GM12874 (cell line): ENCODE measurements around the gene MRPS31.

Experiments used
- TF ChIP-seq, protein P1 (sequence below): IDR thresholded peaks from 2 replicates; pipeline ENCODE4 v1.5.1; 2011; ENCODE audit warnings: low read depth, mild to moderate bottlenecking, control low read depth, low read length, moderate library complexity; ENCODE audit not compliant: insufficient read depth

The MRPS31 gene

DNA sequence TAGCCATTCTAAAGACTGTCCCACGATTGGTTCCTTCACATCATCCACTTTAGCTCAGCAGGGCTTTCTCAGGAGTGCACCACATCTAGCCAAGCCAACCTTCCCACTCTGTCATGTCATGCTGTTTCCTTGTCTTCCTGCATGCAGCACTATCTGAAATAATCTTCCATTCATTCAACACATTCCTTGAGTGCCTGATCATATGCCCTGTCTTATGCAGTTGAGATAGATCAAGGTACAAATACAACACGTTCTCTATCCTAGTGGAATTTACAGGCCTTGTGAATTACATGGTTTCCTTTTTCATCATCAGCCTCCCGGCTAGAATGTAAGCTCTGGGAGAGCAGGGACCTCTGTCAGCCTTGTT, 6.8 kb upstream of the MRPS31 start:
- TF ChIP-seq, protein P1, sequence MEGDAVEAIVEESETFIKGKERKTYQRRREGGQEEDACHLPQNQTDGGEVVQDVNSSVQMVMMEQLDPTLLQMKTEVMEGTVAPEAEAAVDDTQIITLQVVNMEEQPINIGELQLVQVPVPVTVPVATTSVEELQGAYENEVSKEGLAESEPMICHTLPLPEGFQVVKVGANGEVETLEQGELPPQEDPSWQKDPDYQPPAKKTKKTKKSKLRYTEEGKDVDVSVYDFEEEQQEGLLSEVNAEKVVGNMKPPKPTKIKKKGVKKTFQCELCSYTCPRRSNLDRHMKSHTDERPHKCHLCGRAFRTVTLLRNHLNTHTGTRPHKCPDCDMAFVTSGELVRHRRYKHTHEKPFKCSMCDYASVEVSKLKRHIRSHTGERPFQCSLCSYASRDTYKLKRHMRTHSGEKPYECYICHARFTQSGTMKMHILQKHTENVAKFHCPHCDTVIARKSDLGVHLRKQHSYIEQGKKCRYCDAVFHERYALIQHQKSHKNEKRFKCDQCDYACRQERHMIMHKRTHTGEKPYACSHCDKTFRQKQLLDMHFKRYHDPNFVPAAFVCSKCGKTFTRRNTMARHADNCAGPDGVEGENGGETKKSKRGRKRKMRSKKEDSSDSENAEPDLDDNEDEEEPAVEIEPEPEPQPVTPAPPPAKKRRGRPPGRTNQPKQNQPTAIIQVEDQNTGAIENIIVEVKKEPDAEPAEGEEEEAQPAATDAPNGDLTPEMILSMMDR: no peak

DNA sequence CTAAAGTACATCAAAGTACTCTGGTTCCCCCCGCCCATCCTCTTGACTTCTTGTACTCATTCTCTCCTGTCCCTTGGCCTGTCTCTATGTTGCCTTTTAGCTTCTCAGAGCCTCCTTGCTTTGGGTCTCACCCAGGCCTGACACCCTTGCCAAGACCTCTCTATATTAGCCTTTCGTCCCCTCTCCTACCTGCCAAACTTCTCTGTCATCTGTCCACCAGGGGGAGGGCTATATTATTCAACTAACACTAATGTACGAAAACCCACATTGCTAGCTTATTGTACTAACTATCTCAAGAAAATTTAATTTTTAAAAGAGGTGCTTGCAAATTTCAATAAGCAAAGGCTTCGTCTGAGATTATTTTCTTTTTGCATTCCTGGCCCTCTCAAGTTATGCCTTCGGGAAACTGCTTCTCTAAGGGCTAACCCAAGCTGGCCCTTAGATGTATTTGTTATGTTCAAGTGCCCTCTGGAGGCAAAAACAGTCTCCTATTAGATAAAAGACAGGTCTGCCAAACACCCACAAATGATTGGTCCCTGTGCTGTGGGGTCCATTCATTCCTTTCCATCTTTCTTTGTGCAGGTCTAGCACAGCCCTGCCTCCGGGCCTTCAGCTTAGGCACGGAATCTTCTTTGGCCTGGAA, 6.3 kb upstream of the MRPS31 start:
- TF ChIP-seq, protein P1: peak; percentile 39

DNA sequence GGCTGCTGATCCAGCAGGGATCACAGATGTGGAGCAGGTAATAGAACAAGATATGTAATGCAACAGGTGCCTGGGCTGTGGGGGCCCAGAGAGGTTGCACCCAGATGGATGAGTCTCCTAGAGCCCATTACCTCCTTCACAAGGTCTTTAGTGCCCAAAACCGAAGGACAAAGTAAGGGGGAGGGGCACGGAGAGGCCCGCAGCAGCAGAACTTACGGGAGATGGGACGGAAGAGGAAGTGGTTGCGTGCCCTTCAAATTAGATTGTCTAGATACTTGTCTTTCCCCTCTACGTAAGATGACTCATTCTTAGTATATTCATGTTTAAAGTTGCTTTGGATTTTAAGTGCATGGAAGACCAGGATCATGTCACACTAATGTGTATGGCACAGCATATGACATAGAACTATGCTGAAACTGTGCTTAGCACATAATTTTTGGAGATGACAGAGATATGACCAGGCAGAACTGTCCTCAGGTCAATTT, 5.7 kb upstream of the MRPS31 start:
- TF ChIP-seq, protein P1: no peak

DNA sequence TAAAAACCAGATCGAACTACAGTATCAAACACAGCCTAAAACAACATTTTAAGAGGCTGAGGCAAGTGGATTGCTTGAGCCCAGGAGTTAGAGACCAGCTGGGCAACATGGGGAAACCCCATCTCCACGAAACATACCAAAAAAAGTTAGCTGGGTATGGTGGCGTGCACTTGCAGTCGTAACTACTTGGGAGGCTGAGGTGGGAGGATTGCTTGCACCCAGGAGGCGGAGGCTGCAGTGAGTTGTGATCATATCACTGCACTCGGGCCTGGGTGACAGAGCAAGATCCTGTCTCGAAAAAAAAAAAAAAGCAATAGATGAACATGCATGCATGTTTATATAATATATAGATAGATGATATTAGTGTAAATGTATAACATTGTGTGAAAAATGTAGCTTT, 5.2 kb upstream of the MRPS31 start:
- TF ChIP-seq, protein P1: no peak

DNA sequence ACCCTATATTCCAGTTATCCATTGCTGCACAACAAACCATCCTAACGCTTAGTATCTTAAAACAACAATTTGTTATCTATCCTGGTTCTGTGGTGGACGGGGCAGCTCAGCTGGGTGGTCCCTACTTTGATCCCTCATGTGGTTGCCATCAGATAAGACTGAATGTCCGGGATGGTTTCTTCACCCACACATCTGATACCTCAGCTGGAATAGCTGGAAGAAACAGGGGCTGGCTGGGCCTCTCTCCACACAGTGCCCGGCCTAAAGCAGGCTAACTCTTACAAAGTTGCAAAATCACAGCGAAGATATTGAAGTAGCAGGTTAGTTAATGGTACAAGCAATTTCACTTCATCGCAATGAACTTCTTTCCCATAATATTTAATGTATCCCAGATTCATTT, 3.7 kb upstream of the MRPS31 start:
- TF ChIP-seq, protein P1: no peak

DNA sequence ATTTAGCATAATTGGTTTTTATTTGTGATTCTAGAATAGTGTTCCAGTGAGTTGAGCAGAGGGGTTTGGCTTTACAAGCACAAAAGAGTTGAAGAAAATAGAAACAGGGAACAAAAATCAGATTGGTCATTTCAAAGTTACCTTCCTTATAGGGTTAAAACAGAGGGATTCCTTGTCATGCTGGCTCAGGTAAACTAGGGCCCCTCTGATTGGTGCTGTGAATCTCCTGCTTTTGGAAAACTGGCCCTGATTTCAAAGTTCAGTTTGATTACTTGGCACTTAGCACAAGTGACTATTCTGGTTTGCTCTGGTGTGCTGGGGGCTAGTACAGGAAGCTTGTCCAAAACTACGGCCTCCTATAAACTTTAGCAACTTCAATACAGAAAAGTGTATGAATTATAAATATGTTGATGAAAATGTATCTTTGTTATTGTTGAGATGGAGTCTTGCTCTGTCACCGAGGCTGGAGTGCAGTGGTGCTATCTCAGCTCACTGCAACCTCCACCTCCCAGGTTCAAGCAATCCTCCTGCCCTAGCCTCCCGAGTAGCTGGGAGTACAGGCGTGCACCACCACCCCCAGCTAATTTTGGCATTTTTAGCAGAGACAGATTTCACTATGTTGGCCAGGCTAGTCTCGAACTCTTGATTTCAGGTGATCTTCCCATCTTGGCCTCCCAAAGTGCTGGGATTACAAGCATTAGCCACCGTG, 1.9 kb upstream of the MRPS31 start:
- TF ChIP-seq, protein P1: no peak

DNA sequence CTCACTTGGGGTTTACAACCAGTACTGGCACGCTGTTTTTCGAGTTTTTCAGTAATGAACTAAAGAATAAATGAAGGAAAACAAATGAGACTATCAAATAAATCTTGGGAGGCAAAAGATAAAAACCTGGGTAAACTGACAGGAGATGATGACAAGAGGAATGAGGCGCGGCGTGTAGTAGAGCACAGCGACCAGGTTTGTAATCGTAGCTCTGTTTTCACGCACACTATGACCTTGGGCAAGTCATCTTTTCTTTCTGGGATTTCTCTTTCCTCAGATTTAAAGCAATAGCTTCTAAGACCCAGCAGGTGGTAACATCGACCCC, 419 bp downstream of the MRPS31 start:
- TF ChIP-seq, protein P1: no peak
